ENCODE measurements around the gene SCMH1.

DNA sequence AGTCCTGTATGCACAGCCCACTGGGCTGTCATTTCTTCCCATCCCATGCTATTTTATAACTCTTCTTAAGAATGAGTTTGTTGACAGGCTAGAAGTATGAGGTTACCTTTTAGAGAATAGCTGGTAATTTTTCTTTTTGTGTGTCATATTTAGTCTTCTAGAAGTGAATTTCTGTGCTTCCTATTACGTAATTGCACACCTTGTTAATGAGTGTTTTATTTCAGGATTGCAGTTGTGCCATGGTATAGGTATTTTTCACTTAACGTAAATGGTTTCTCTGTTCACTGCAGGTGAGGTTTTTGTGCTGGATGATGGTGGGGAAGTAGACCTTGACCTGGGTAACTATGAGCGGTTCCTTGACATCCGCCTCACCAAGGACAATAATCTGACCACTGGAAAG is 257.6 kb downstream of the SCMH1 start:
- TF ChIP-seq, protein P1, sequence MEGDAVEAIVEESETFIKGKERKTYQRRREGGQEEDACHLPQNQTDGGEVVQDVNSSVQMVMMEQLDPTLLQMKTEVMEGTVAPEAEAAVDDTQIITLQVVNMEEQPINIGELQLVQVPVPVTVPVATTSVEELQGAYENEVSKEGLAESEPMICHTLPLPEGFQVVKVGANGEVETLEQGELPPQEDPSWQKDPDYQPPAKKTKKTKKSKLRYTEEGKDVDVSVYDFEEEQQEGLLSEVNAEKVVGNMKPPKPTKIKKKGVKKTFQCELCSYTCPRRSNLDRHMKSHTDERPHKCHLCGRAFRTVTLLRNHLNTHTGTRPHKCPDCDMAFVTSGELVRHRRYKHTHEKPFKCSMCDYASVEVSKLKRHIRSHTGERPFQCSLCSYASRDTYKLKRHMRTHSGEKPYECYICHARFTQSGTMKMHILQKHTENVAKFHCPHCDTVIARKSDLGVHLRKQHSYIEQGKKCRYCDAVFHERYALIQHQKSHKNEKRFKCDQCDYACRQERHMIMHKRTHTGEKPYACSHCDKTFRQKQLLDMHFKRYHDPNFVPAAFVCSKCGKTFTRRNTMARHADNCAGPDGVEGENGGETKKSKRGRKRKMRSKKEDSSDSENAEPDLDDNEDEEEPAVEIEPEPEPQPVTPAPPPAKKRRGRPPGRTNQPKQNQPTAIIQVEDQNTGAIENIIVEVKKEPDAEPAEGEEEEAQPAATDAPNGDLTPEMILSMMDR (IDR thresholded peaks at IDR 0.05): no peak
- no peak for TF ChIP-seq POLR2A (IDR thresholded peaks at IDR 0.05)
